Prostate gland (tissue), 2 donors: ENCODE measurements around the gene TTLL5. TPM values are rescaled to one million over a fixed set of nuclear protein-coding genes. Genes with fewer than 3 reads are reported as not detected.
A peak's percentile ranks its signal among the peaks of the same experiment; 100 is the strongest.

Source experiments
- DNase-seq: peaks from one replicate; pipeline ENCODE4 v3.0.0-alpha.2; 2019; ENCODE audit warnings: low spot score
- H3K27ac ChIP-seq, 2 donors: fragments of 200-600 bp; sonication (generic); 2 replicates each; pipeline ENCODE4 v1.5.1; 2017 to 2019
- H3K27me3 ChIP-seq: fragments of 200-600 bp; sonication (generic); replicated peaks from 2 replicates; pipeline ENCODE4 v1.5.1; 2019; ENCODE audit not compliant: insufficient read depth
- H3K36me3 ChIP-seq, 2 donors: fragments of 200-600 bp; sonication (generic); 1 replicate in 1 of 2; 2 replicates in 1 of 2; pipeline versions ENCODE4 v1.5.1 to v1.8.1; 2017 to 2019
- H3K4me1 ChIP-seq: fragments of 200-600 bp; sonication (generic); replicated peaks from 2 replicates; pipeline ENCODE4 v1.5.1; 2019
- H3K4me3 ChIP-seq, 2 donors: fragments of 200-600 bp; sonication (generic); 2 replicates each; pipeline ENCODE4 v1.5.1; 2017 to 2019
- H3K9me3 ChIP-seq: fragments of 200-600 bp; sonication (generic); 2 replicates; pipeline ENCODE4 v1.5.1; 2017
- CTCF ChIP-seq, 4 experiments: fragments of 200-600 bp in 2 of 4; fragments of 450-650 bp in 2 of 4; sonication (generic) in 2 of 4; IDR thresholded peaks; 1 replicate in 3 of 4; 2 replicates in 1 of 4; pipeline ENCODE4 v1.5.1; 2016 to 2019; ENCODE audit warnings: antibody characterized with exemption in 4 of 4, mild to moderate bottlenecking in 2 of 4, moderate library complexity in 2 of 4
- POLR2A ChIP-seq: fragments of 450-650 bp; IDR thresholded peaks from one replicate; pipeline ENCODE4 v1.6.1; 2016; ENCODE audit warnings: antibody characterized with exemption, mild to moderate bottlenecking
- POLR2AphosphoS5 ChIP-seq: sonication (generic); formaldehyde crosslinking; IDR thresholded peaks from one replicate; pipeline ENCODE4 v1.6.1; 2017; ENCODE audit warnings: antibody characterized with exemption
- WGBS: methylation state at CpG from one replicate; pipeline ENCODE4 v1.1.5; 2018; 5-methylcytosine and 5-hydroxymethylcytosine counted together
- intact Hi-C: fragments of 100-400 bp; cut with DNase I; formaldehyde crosslinking; loops from one replicate; pipeline ENCODE4 v1.14.2; 2022
- total RNA-seq, 2 donors: library from RNA; depleted of rRNA; stranded (reverse); fragments of >200 nt; gene quantifications; one replicate each; pipeline ENCODE4 v1.1.0, GENCODE V29; 2016

TTLL5 gene
- total RNA-seq, 2 donors from 2014 or later = 40.3 to 46.2 TPM

- H3K9me3 ChIP-seq = no peaks in the 10 kb centered on the region
- no peak for DNase-seq
- no peak overlapping the region for H3K4me3 ChIP-seq
- no peak for TF ChIP-seq POLR2AphosphoS5
- TF ChIP-seq CTCF (IDR thresholded peaks at IDR 0.05) = no peak
- TF ChIP-seq POLR2A = no peak
- H3K27me3 ChIP-seq = no peaks in the 10 kb centered on the region
- peaks cover 0 to under 1% of the 10 kb centered on the region in 2 donors for H3K36me3 ChIP-seq
- intact Hi-C loops = loop anchor here (10.0 kb wide), 1 partner anchor 160 kb away; the partner anchor contains the start of genes IFT43 and TGFB3
- H3K4me1 ChIP-seq = peaks cover 7% of the 10 kb centered on the region
- 40% methylated on average over 3 of the region's 3 CpGs for WGBS
- H3K27ac ChIP-seq = peak overlapping the region; percentile 51 to 70
Measured at GRCh38 chr14:75825147-75825592, 164.1 kb downstream of the TTLL5 start.

- H3K27ac ChIP-seq = peak overlapping the region; percentile 51 to 70
- intact Hi-C loops = loop anchor here (10.0 kb wide), 1 partner anchor 158 kb away; the partner anchor contains the start of genes IFT43 and TGFB3
- 84% methylated on average over 3 of the region's 3 CpGs for WGBS
Measured at GRCh38 chr14:75826599-75826998, 165.6 kb downstream of the TTLL5 start.

DNA sequence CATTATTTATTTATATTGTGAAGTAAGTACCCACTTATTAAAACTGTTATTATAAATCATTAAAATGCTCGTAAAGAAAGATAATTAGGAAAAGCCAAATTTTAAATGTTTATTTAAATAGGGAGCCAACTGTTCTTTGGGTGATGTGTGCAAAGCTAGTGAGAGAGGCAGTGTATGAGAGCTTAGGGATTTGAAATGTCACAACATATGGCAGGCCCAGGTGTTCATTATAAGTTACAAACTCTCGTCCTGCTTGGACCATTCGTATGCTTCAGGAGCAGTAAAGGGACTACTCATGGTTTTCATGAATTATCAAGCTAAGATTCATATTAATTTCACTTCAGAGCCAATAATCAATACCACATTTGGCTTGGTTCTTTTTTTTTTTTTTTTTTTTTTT is 166.3 kb downstream of the TTLL5 start:
- Histone ChIP-seq H3K9me3 (no peaks in the 10 kb centered on the region), H3K36me3 (no peaks in the 10 kb centered on the region), H3K4me1 (peaks cover 3% of the 10 kb centered on the region), H3K4me3 (no peak overlapping the region), H3K27ac (peak overlapping the region in 1 of 2 donors; percentile 51), H3K27me3 (no peaks in the 10 kb centered on the region)
- DNase-seq = no peak
- 75% methylated on average over 3 of the region's 3 CpGs for WGBS
- TF ChIP-seq CTCF (IDR thresholded peaks at IDR 0.05) = no peak
- TF ChIP-seq POLR2AphosphoS5 = no peak
- TF ChIP-seq POLR2A = no peak
- intact Hi-C loops = loop anchor here (10.0 kb wide), 1 partner anchor 157 kb away; the partner anchor contains the start of genes IFT43 and TGFB3

More at GRCh38 chr14:75826599-75826998, 165.6 kb downstream of the TTLL5 start:
- H3K27me3 ChIP-seq = no peaks in the 10 kb centered on the region
- H3K9me3 ChIP-seq = no peaks in the 10 kb centered on the region
- TF ChIP-seq POLR2A (no peak), CTCF (IDR thresholded peaks at IDR 0.05) (no peak), POLR2AphosphoS5 (no peak)
- DNase-seq = no peak
- peaks cover 7% of the 10 kb centered on the region for H3K4me1 ChIP-seq
- H3K36me3 ChIP-seq = no peaks in the 10 kb centered on the region
- H3K4me3 ChIP-seq = no peak overlapping the region

DNA sequence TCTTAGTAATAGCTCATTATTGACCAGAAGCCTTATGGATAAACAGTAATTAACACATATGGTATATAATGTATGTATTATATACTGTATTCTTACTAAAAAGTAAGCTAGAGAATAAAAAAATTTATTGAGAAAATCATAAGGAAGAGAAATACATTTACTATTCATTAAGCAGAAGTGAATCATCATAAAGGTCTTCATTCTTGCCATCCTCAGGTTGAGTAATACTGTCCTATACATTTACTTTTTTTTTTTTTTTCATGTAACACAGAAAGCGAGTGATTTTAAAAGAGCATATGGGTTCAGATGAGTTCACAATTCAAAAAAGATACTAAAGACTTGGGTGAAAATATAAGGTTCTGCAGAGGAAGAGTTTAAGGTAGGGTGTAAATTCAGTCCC is 168.3 kb downstream of the TTLL5 start:
- no peak for DNase-seq
- peaks cover 10% of the 10 kb centered on the region for H3K4me1 ChIP-seq

More for the DNA sequence above, 168.3 kb downstream of the TTLL5 start:
- no peak overlapping the region for H3K27ac ChIP-seq
- intact Hi-C loops = loop anchor here (10.0 kb wide), 1 partner anchor 155 kb away; the partner anchor contains the start of genes IFT43 and TGFB3
- H3K4me3 ChIP-seq = no peak overlapping the region
- no peaks in the 10 kb centered on the region for H3K9me3 ChIP-seq
- 100% methylated on average over 1 of the region's 1 CpG for WGBS
- no peaks in the 10 kb centered on the region for H3K27me3 ChIP-seq
- no peak for TF ChIP-seq CTCF (IDR thresholded peaks at IDR 0.05)
- no peak for TF ChIP-seq POLR2A
- TF ChIP-seq POLR2AphosphoS5 = no peak
- H3K36me3 ChIP-seq = no peaks in the 10 kb centered on the region
